HG03095 (cell line): ENCODE data around the gene BTBD8.
"Not testable (repeated sequence)": the region's sequence is repeated elsewhere in the genome, so short reads cannot be mapped to it uniquely, and the experiment has no call there.

Experiments used
- ATAC-seq: cut with Tn5 transposase; IDR thresholded peaks from one replicate; pipeline ENCODE4 v1.9.1; 2021; ENCODE audit warnings: moderate library complexity; ENCODE audit not compliant: unreplicated experiment

BTBD8 gene

GRCh38 chr1:92080128-92080985 is at the start of gene BTBD8:
TSS of gene BTBD8 (plus strand) at chr1:92080345. CDS start at chr1:92080572, 227 bp downstream.
- ATAC-seq: peak; percentile 95

GRCh38 chr1:92030656-92031107 is 49.5 kb upstream of the BTBD8 start:
- ATAC-seq: no peak

- ATAC-seq: no peak
Observed at GRCh38 chr1:92031281-92032110, 48.6 kb upstream of the BTBD8 start.

DNA sequence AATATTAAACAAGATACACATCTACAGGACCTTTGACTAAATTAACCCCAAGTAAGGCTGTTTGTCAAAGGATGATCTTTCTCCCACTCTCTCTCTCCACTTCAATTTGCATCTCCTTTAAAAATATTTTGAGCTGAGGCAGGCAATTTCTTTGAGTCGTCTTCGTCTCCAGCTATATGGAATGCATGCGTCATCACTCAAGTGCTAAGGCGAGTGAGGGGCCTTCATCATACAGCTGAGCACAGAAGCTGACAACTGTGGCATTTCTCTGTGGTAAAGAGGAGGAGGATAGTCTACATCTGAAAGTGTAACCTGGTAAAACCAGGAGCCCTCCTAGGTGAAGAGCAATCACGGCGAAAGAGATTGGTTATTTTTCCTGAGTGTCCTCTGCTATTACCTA is 42.7 kb upstream of the BTBD8 start:
- no peak for ATAC-seq

DNA sequence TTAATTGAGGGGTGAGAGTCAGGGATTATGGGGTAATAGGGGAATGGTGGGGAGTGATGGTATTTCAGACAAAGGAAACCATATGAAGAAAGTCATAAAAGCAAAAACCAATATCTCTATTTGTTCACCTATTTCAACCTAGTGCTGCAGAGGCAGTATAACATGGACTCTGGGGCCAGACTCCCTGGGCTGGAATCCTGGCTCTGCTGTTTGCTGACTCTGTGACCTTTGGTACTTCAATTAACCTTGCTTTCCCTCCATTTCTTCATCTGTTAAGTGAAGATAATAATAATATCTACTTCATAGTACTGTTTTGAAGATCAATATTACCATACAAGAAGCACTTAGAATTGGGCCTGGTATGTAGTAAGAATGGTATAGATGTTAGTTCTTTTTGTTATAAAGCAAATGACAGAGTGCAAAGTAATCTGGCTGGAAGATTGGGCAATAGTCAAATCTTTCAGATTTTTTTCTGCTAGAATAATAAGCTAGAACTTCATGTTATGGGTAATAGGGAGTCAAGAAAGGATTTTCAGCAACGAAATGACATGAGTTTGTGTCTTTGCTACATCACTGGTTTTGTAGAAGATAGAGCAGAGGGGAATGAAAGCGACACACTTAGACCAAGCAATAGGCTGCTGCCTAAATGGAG is 41.3 kb upstream of the BTBD8 start:
- ATAC-seq: no peak

GRCh38 chr1:92040971-92041370 is 39.2 kb upstream of the BTBD8 start:
- ATAC-seq: no peak

DNA sequence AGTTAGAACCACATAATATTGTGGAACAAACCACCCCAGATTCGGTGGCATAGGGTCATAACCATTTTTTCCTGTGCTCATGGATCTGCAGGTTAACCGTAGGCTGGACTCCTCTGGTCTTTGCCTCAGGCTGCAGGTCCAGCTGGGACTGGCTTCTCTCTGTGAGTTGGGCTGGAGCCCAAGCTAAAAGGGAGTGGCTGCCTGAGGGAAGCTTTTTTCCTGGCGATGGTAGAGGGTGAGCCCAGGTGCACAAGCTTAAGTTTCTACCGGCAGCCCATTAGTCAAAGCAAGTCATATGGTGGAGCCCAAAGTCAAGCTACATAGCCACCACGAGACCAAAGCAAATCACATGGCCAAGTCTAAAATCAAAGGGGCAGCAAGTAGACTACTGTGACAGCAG is 36.5 kb upstream of the BTBD8 start:
- no peak for ATAC-seq

DNA sequence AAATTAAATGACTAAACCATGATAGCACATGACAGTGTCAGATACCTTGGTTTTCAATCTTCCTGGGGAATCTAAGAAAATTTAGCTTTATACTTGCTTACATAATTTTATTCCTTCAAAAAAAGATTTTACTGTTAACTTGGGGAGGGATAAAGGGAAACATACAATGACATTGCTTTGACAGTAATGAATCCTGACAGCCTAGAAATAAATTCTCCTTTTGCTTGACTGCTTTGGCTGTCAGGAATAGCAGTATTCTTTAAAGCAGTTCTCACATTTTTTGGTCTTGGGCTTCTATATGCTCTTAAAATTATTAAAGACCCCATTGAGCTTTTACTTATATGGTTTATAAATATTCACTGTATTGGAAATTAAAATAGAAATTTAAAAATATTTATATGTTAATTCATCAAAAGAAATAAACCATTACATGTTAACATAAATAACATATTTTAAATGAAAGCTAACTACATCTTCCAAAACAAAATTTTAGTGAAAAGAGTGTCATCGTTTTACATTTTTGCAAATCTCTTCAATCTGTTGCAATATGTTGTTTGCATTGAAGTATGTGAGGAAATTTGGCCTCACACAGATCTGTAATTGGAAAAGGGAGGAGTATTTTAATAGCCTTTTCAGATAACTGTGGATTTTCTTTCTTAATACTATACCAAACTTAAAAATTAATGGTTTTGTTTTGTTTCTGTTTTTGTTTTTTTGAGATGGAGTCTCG is 34.2 kb upstream of the BTBD8 start:
- ATAC-seq: no peak

DNA sequence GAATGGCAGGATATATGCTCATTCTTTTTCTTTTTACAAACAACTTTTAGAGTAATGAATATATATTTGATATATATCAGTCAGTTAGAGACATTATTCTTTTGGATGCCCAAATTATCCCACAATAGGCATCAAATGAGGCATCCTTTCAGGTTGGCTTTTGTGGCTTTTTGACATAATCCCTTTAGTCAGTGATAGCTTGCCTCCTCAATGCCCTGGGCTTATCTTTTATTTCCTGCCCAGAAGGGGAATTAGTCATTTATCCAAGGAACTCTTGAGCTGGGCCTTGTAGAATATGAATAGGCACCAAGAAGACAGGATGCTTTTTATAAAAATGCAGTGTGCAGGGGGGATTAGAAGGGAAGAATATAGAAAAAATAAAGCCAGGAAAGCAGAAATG is 28.2 kb upstream of the BTBD8 start:
- no peak for ATAC-seq

DNA sequence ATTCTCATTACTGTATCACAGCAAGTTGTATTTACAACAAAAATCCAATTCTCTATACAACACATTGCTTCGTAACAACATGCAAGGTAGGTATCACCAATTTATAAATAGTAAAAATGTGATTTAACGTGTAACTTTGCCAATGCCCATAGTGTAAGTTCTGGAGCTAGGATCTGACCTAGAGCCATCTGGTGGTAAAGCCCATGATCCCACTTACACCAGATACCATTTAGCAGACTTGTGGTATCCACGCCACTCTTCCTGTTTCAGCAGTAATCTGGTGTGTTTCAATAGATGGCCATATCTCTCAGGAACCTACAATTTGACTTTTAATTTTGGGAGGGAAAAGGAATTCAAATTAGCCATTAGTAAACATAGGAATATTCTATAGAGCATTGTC is 15.1 kb upstream of the BTBD8 start:
- no peak for ATAC-seq

GRCh38 chr1:92066321-92066720 is 13.8 kb upstream of the BTBD8 start:
- ATAC-seq: no peak

GRCh38 chr1:92070892-92071291 is 9.3 kb upstream of the BTBD8 start:
- no peak for ATAC-seq

GRCh38 chr1:92074446-92074845 is 5.7 kb upstream of the BTBD8 start:
- ATAC-seq: not testable (repeated sequence)

- no peak for ATAC-seq
Observed at GRCh38 chr1:92075311-92075710, 4.8 kb upstream of the BTBD8 start, which contains the start of gene SETSIP. TSS of gene SETSIP (minus strand) at chr1:92075411. CDS start at chr1:92075411, 0 bp downstream.

- ATAC-seq: no peak
Observed at GRCh38 chr1:92076363-92076762, 3.8 kb upstream of the BTBD8 start.

DNA sequence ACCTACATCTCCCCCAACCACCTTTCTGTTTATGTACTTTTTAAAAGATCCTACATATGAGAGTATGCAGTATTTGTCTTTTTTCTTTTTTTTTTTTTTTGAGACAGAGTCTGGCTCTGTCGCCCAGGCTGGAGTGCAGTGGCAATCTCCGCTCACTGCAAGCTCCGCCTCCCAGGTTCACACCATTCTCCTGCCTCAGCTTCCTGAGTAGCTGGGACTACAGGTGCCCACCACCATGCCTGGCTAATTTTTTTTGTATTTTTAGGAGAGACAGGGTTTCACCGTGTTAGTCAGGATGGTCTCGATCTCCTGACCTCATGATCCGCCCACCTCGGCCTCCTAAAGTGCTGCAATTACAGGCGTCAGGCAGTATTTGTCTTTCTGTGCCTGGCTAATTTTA is 2.1 kb upstream of the BTBD8 start:
- not testable (repeated sequence) for ATAC-seq

DNA sequence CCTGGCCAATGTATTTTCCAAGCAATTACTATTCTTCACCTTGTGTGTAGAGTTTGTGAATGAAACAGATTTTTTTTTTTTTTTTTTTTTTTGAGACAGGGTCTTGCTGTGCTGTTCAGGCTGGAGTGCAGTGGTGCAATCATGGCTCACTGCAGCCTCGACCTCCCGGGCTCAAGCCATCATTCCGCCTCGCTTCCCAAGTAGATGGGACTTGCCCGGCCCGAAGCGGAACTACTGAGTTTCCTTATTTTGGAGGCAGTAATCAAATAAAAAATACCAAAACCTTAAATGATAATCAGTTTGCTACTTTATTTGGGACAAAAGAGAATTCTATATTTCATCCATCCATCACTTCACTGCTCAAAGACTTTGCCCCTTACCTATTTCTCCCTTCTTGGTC is 704 bp upstream of the BTBD8 start:
- ATAC-seq: no peak

DNA sequence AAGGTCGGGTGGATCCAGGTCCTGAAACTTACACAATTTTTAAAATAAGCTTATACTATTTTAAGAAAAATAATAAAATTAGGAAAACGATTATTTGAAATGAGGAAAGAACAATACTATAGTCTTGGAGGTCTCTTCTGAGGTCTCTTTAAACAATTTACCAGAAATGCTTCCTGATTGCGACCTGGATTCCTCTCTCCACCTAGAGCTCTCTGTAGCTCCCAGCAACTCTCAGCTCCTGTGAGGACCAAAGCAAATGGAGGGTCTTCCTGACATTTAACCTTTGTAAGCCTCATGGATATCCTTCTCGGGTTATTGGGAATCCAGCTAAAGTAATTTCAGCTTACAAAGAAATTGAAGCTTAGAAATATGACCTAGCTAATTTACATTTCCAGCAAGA is 886 bp downstream of the BTBD8 start:
- no peak for ATAC-seq

DNA sequence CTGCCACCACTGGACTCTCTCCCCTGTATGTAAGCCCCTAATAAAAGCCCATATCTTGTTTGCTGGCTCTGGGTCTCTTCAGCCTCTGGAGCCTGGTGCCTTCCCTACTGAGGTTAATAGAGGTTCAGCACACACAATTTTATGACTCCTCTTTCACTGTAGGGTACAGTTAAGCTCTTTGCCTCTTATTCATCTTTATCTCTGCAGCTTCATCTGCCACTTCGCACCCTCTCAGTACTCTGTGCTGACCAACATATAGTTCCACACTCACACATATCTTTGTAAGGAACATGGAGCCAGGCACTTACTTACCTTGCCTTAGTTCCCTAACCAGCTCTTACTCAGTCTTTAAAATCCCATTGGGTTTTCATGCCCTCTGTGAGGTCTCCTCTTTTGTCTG is 4.5 kb downstream of the BTBD8 start:
- no peak for ATAC-seq

GRCh38 chr1:92085727-92086126 is 5.6 kb downstream of the BTBD8 start:
- no peak for ATAC-seq

GRCh38 chr1:92087542-92087941 is 7.4 kb downstream of the BTBD8 start:
- ATAC-seq: no peak
